GM12865 (cell line): ENCODE data around the gene TSC22D3.
A peak's percentile ranks its signal among the peaks of the same experiment; 100 is the strongest.
"Not testable (repeated sequence)": the region's sequence is repeated elsewhere in the genome, so short reads cannot be mapped to it uniquely, and the experiment has no call there.

ENCODE experiments used
- DNase-seq: peaks from one replicate; pipeline ENCODE4 v3.0.0; 2010; ENCODE audit warnings: low read depth
- H3K4me3 ChIP-seq: 2 replicates; pipeline ENCODE4 v1.5.1; 2011; ENCODE audit warnings: mild to moderate bottlenecking, low read depth, low read length, control low read depth
- TF ChIP-seq, protein P1 (sequence below): IDR thresholded peaks from 2 replicates; pipeline ENCODE4 v1.5.1; 2011; ENCODE audit warnings: low read length, control low read depth, low read depth, inconsistent platforms; ENCODE audit not compliant: insufficient read depth; ENCODE audit errors: missing control alignments

The TSC22D3 gene

GRCh38 chrX:107691024-107691448 is 84.6 kb downstream of the TSC22D3 start:
- DNase-seq = no peak

DNA sequence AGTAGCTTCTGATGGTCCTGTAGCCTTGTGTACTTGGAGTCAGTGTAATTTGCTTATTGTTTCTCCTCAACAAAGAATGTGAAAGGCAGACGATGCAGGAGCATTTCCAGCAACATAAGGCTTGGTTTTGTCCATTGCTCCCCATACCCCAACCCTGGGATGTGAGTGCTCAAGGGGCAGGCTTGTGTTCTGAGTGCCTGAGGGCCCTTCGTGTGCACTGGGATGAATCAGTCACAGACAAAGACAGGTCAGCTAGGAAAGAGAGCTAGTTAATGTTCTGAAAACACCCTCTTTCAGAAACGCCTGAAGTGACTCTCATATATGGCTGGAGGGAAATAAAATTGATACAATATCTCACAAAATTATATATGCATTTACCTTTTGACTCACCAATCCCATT is 88.1 kb downstream of the TSC22D3 start:
- H3K4me3 ChIP-seq = no peak overlapping the region
- TF ChIP-seq, protein P1, sequence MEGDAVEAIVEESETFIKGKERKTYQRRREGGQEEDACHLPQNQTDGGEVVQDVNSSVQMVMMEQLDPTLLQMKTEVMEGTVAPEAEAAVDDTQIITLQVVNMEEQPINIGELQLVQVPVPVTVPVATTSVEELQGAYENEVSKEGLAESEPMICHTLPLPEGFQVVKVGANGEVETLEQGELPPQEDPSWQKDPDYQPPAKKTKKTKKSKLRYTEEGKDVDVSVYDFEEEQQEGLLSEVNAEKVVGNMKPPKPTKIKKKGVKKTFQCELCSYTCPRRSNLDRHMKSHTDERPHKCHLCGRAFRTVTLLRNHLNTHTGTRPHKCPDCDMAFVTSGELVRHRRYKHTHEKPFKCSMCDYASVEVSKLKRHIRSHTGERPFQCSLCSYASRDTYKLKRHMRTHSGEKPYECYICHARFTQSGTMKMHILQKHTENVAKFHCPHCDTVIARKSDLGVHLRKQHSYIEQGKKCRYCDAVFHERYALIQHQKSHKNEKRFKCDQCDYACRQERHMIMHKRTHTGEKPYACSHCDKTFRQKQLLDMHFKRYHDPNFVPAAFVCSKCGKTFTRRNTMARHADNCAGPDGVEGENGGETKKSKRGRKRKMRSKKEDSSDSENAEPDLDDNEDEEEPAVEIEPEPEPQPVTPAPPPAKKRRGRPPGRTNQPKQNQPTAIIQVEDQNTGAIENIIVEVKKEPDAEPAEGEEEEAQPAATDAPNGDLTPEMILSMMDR = no peak
- DNase-seq = no peak

More at GRCh38 chrX:107691024-107691448, 84.6 kb downstream of the TSC22D3 start:
- TF ChIP-seq, protein P1 = no peak
- H3K4me3 ChIP-seq = no peak overlapping the region

DNA sequence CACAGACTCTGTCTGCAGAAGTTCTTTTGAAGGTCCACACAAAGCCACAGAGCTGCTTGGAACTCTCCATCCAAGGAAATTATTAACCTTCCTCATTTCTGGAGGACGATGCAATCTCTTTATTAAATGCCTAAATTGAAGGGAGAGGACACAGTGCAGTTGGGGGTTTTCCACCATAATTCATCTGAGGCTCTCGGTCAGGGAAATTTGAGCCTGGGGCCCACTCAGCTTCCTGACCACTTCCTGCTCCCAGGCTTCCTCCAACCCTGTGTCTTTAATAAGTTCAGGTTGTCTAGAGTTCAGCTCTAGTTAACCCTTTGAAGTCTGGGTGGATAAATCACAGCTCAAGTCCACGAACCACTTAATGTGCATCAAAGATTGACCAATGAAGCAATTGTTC is 88.8 kb downstream of the TSC22D3 start:
- DNase-seq = no peak
- H3K4me3 ChIP-seq = no peak overlapping the region
- TF ChIP-seq, protein P1 = no peak

DNA sequence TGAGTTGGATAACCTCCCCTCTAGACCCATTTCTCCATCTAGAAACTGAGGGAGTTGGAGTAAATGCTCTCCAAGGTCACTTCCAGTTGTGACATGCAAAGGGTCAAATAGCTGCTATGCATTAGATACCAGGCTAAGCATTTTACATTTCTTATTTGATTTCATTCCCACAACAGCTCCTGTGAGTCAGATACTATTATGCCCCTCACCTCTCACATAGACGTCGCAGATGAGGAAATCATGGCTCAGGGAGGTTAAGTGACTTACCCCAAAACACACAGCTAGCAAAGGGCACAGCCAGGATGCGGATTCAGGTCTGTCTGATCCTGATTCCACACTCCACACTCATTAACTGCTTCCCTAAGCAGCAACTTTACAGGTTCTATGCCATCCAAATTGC is 89.6 kb downstream of the TSC22D3 start:
- H3K4me3 ChIP-seq = no peak overlapping the region
- TF ChIP-seq, protein P1 = no peak
- no peak for DNase-seq

GRCh38 chrX:107685586-107685985 is 90.0 kb downstream of the TSC22D3 start:
- not testable (repeated sequence) for DNase-seq, H3K4me3 ChIP-seq

- TF ChIP-seq, protein P1 = no peak
- no peak overlapping the region for H3K4me3 ChIP-seq
- DNase-seq = peak; percentile 80
These were observed 90.6 kb downstream of the TSC22D3 start for GRCh38 chrX:107684956-107685385.

DNA sequence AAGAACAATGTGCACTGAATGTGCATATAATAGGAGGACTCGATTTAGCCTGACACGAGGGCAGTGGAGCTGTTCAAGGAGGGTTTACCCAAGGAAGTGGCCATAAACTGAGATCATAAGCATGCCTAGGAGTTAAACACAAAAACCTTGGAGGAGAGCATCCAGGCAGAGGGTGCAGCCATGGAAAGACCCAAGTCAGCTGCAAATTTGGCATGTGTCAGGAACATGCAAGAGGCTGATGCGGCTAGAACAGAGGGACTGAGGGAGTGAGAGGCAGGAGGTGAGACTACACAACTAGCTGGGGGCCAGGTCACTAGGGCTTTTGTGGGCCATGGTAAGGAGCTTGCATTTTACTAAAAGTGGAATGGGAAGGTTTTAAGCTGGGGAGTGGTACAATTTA is 91.7 kb downstream of the TSC22D3 start:
- TF ChIP-seq, protein P1 = no peak

More for the DNA sequence above, 91.7 kb downstream of the TSC22D3 start:
- DNase-seq = no peak
- H3K4me3 ChIP-seq = no peak overlapping the region
